OCI-LY1 (cell line): ENCODE data around the gene HNRNPL.

ENCODE experiments used
- EZH2 ChIP-seq: fragments of 200-600 bp; sonication (generic), shearing (Covaris generic); IDR thresholded peaks from 2 replicates; pipeline ENCODE4 v1.8.0; 2017; ENCODE audit warnings: borderline replicate concordance, mixed run types, mild to moderate bottlenecking, antibody characterized with exemption, low read length, moderate library complexity, mixed read lengths
- TF ChIP-seq, protein P1 (sequence below): fragments of 200-600 bp; sonication (generic), shearing (Covaris generic); IDR thresholded peaks from 2 replicates; pipeline ENCODE4 v1.5.1; 2017; ENCODE audit warnings: mild to moderate bottlenecking, antibody characterized with exemption, low read length, moderate library complexity, mixed read lengths

DNA sequence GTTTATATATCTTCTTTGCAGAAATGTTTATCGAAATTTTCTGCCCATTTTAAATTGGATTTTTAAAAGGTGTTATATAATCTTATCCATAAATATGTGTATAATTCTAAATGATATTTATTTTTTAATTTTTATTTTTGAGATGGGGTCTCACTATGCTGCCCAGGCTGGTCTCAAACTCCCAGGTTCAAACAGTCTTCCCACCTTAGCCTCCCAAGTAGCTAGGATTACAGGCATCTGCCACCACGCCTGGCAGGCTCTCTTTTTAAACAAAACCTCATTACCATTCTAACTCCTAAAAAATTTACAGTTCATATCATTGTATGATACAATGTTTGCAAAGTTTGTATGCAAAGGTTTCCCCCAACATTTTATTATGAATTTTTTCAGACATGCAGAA is 53.6 kb downstream of the HNRNPL start:
- no peak for TF ChIP-seq EZH2
- TF ChIP-seq, protein P1, sequence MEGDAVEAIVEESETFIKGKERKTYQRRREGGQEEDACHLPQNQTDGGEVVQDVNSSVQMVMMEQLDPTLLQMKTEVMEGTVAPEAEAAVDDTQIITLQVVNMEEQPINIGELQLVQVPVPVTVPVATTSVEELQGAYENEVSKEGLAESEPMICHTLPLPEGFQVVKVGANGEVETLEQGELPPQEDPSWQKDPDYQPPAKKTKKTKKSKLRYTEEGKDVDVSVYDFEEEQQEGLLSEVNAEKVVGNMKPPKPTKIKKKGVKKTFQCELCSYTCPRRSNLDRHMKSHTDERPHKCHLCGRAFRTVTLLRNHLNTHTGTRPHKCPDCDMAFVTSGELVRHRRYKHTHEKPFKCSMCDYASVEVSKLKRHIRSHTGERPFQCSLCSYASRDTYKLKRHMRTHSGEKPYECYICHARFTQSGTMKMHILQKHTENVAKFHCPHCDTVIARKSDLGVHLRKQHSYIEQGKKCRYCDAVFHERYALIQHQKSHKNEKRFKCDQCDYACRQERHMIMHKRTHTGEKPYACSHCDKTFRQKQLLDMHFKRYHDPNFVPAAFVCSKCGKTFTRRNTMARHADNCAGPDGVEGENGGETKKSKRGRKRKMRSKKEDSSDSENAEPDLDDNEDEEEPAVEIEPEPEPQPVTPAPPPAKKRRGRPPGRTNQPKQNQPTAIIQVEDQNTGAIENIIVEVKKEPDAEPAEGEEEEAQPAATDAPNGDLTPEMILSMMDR, result no peak
